Retina (tissue), 1 donor: ENCODE measurements around the gene DTX1.

Experiments
- DNase-seq: peaks from one replicate; pipeline ENCODE4 v3.0.0-alpha.2; 2016

Gene DTX1

DNA sequence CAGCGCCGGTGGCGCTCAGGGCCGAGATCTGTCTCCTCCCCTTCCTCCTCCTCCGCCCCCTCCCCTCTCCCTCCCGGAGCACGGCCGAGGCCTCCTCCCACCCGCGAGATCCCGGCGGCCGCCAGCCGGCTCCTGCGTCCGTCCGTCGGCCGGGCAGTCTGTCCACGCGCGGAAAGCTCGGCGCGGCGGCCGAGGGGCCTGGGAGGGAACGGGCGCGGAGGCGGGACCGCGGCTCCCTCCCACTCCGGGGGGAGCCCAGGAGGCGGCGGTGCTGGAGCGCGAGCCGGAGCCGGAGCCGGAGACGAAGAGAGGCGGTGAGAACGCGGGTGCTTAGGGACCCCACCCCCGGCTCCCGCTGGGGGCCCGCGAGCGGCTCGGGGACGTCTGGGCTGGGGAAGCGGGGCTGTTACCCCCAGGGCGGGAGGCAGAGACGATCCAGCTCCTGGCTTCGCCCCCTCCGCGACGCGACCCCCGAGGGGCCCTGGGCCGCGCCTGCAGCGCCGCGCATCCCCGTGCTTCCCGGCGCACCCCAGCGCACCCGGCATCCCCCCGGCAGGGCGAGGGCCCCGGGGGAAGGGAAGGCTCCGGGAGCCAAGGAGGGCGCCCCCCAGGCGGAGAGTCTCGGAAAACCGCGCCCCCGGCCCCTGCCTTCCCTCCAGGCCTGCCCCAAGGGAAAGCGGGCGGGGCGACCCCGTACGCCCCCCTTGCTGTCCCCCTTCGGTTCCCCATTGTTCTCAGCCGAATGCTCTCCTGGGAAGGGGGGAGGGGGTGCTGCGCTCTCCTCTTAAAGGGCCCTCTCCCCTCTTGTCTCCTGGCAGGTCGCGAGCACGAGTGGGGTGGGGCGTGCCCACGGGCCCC lies at the start of gene DTX1:
Gene DTX1, plus strand, starts transcription at position 100 of the 858 bp plus-strand sequence. CDS start 1,463 bp downstream, outside the sequence.
- peak; percentile 72 for DNase-seq

DNA sequence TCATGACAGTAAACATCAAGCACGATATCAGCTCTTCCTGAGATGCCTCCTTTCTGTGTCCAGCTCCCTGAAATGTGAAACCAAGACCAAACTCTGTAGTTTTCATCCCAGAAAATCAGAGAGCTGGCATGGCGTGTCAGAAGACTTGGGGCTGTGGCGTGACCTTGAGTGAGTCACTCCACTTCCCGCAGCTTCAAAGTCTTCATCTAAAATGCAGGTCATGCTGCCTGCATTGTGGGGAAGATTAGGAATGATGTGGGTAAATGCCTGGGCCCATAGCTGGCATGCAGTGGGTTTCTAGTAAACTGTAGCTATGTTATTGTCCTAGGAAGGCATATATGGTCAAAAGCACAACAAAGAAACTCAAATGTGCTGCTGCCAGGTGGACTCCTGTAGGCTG lies 49.4 kb upstream of the DTX1 start:
- no peak for DNase-seq

DNA sequence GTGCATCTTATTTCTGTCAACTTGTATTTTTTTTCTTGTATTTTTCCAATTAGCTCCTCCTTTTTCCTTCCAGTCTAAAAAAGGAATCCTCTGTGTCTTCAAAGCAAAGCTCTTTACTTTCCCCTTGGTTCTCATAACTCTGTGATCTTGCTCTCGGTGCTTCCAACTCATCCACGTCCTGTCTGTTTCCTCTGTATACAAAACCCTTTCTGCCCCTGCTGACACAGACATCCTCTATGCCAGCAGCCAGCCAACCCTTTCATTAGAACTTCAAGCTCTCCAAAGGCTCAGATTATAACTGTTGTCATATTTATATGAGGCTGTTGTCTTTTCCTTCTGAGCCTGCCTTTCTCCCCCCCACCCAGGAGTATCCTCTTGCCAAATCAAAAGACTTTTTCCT lies 45.8 kb upstream of the DTX1 start:
- no peak for DNase-seq

DNA sequence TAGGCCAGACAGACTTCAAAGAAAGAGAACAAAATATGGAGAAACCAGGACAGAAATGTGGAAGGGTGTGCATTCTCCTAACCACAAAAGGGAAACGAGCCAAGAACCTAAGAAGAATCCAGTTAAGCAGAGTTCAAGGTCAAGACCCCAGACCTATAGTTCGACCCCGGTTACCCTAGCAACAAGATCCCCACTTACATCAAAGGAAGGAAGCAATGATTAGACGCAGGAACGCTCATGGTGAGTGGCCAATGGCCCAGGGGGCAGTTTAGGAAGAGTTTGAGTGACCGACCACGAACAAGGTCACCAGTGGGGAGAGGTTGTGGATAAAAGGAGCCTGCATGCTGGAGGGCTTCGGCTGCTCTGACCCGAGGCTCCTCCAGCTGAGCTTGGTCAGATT lies 42.0 kb upstream of the DTX1 start:
- no peak for DNase-seq

DNA sequence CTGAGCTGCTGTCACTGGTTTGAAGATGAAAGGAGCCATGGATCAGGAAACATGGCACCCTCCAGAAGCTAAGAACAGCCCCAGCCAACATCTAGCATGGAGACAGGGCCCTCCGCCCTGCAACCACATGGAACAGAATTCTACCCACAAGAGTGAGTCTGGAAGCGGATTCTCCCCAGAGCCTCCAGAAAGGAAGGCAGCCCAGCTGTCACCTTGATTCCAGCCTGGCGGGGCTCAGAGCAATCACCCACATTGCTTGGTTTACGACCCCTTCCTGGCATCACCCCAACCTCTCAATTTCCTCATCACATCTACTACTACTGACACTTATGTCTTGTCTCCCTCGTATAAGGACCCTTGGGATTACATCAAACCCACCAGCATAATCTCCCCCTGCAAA lies 39.7 kb upstream of the DTX1 start:
- DNase-seq: no peak

DNA sequence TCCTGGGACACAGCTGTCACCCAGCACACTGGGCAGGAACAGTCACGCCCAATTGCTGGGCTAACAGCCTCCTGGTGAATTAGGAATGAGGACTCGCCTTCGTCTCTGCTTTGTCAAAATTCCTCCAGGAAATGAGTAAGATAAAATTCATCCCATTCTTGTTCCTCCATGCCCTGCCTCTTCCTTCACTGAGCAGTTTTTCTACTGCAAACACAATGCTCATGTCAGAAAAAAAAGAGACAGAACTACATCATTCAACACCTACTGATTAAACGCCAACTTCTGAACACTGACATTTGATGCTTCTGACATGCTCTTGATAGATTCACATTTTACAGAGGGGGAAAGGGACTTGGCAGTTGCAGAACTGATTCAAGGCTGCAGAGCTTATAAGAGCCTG lies 37.5 kb upstream of the DTX1 start:
- no peak for DNase-seq

DNA sequence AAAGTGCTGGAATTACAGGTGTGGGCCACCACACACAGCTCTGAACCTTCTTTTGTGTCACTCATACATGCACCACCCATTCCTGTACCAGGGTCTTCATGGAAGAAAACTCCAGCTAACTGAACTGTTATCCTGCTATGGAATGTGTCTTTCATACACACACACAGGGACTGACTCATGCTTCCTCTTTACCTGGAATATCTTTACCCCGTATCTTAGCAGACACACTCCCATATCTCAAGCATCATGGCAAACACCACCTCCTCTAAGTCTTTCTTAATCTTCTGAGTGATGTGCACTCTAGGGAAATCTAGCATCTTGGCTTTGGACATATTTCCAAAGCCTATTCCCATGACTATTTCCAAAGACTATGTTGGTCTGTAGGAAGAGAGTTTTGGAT lies 35.0 kb upstream of the DTX1 start:
- no peak for DNase-seq

DNA sequence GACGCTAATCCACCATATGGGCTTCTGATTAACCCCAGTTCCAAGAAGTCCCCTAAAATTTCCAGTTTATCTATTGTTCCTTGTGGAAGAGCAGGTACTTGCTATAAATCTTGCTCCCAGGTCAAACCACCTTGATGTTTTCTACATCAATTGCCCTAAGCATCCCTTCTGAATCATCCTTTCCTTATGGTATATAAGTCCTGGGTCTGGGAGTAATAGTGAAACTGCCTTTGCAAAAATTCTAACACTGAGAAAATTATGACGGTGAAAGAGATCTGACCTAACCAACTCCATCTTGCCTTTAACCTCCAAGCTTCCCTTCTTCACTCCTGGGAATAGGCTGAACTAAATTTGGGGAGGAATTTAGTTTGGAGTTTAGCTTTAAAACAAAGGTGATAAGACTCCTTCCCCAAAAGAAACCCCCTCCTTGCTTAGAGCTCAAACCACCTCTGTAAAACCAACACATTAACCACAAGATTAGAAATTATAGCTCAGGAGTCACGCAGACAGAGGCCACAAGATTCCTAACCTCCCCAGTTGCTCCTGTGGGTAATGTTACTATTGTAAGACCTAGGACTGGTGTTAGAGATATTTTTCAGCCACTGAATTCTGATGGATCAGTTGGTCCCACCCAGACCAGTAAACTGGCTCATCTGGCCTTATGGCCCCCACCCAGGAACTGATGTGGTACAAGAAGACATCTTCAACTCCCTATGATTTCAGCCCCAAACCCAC lies 33.8 kb upstream of the DTX1 start:
- no peak for DNase-seq

DNA sequence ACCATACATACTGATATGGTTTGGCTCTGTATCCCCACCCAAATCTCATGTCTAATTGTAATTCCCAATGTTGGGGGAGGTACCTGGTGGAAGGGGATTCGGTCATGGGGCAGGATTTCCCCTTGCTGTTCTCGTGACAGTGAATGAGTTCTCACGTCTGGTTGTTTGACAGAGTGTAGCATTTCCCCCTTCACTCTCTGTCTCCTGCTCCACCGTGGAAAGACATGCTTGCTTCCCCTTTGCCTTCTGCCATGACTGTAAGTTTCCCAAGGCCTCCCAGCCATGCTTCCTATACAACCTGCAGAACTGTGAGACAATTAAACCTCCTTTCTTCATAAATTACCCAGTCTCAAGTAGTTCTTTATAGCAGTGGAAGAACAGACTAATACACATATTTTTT lies 28.8 kb upstream of the DTX1 start:
- no peak for DNase-seq

DNA sequence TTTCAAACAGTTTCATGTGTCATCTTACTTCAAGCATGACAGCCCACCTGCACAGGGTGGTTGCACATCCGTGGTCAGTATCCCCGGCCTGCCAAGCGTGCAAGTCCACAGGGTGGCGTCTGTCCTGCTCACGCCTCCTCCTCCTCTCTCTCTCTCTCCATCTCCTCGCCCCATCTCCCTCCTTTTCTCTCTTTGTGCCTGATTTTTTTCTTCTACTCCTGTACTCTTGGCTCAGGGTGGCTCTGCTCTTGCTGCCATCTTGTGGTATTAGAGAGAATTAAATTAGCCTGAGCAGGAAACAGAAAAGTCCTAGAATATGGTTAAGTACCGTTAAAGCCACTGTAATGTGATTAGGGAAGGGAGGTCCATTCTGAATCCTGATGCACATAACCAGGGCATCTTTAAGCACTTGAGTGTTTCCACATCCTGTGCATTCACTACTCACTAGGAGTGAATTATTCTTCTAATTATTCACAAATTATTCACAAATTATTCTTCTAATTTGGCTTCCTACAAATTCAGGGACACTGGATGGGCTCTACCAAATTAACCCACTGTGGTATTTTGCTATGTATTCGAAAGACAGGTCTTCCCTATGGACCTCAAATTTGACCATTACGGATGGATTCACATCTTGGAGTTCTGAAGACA lies 25.5 kb upstream of the DTX1 start:
- peak; percentile 66 for DNase-seq

DNA sequence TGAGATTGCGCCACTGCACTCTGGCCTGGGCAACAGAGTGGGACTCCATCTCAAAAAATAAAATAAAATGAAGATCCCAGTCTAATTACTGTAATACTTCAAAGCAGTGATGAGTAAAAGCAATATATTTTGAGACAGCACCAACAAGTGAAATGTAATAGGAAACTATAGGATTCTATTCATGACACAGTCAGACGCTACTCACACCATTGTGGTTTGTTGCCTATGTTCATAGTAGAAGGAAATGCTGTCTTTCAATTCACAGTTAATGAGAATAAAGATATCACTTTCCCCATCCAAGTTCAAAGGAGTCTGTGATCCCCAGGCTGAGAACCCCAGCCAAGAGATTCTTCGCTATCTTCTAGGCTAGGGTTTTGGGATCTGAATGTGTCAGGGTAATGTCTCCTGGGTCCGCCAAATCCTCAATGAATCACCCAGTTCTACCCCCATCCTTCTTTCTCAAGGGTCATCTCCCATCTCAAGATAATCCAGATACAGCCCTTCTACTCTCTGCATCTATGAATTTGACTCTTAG lies 16.6 kb upstream of the DTX1 start:
- DNase-seq: no peak

DNA sequence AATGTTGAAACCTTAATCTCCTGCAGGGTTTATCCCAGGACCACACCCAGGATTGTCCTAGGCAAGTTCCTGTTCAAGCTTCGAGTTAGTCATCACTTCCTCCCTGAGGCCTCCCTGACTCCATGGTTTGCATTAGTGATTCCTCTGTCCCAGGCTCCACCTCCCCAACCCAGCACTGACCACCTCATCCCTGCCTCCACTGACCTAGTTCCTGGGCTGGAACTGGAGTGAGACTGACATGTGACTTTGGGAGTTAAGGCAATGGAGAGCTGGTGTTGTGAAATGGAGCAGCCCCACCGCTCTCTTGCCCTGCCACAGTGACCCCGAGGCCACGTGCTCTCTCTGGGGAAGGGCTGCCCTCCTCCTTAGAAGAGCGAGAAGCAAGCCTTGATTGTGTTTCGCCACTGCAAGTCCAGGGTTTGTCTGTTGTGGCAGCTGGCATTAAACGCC lies 15.8 kb upstream of the DTX1 start:
- no peak for DNase-seq

DNA sequence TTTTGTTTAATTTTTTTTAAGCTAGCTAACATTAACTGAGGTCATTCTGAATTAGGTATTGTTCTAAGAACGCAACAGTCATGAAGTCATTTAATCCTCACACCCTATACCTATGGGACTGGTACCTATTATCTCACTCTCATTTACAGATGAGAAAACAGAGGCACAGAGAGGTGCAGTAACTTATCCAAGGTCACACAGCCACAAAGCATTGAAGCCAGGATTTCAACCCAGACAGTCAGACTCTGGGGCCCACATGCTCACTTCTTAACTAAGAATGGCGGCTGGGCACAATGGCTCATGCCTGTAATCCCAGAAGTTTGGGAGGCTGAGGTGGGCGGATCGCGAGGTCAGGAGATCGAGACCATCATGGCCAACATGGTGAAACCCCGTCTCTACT lies 15.0 kb upstream of the DTX1 start:
- DNase-seq: no peak

DNA sequence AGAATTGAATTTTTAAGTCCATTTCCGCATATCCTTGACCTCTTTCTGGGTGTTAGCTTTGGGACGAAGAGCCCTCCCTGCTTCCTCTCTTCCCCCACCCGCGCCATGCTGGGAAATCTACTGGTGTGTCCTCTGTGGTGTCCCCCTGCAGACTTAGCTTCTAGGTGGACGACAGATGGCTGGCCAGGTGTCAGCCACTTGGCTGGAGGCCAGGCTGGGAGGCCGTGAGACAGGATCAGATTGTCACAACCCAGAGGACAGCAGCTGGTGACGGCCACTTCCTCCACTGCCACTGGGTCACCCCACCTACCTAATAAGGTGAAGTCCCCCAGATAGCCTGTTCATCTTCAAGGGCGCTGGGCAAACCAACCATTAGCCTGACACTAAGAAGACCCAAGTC lies 13.3 kb upstream of the DTX1 start:
- DNase-seq: no peak

DNA sequence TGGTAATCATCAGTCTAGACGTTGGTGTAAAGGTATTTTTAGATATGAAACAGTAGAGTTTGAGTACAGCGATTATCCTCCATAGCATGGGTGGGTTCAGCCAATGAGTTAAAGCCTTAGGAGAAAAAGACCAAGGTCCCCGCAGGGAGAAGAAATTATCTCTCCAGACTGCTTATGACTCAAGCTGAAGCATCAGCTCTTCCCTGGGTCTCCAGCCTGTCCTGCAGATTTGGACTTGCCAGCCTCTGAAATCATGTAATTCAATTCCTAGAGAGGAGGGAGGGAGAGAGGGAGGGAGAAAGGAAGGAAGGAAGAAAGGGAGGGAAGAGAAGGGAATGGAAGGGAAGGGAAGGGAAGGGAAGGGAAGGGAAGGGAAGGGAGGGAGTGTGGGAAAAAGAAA lies 12.0 kb upstream of the DTX1 start:
- DNase-seq: no peak

DNA sequence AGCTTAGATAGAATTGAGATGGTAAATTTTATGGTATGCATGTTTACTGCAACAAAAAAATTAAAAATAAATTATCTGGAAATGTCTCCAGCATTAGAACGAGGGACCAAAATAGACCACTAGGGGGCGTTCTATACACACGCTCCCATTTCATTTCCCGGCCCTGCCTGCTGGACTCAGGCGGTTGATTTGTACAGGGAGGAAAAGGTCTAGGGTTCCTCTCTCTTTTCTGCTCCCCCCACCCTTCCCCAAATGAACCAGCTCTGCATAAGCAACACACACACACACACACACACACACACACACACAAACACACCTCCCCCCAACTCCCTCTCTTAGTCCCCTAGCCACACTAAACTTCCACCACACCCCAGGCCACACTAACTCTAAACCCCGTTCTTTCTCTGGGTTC lies 7.8 kb upstream of the DTX1 start:
- DNase-seq: peak; percentile 68

DNA sequence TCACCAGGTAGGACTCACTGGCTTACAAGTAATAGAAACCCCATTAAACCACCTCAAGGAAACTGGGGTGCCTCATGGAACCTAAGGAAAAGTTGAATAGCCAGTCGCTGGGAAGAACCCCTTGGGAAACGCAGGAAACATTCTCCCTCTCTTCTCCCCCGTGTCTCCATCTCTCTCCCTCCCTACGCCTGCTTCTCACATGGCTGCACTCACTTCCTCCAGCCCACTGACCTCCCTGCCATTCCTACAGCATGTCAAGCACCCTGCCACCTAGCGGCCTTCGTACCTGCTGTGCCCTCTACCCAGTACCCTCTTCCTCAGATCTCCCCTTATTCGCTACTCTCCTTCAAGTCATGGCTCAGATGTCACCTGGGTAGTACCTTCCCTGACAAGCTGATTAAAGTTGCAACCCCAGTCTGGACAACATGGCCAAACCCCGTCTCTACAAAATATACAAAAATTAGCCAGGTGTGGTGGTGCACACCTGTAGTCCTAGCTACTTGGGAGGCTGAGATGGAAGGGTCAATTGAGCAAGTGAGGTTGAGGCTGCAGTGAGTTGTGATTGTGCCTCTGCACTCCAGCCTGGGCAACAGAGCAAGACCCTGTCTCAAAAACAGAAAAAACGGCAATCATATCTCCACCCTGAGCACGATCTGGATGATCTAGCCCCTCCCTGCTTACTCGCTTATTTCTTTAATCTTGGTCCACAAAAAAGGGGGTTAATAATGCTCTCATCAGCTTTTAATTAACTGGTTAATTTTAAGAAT lies 6.4 kb upstream of the DTX1 start:
- DNase-seq: no peak

DNA sequence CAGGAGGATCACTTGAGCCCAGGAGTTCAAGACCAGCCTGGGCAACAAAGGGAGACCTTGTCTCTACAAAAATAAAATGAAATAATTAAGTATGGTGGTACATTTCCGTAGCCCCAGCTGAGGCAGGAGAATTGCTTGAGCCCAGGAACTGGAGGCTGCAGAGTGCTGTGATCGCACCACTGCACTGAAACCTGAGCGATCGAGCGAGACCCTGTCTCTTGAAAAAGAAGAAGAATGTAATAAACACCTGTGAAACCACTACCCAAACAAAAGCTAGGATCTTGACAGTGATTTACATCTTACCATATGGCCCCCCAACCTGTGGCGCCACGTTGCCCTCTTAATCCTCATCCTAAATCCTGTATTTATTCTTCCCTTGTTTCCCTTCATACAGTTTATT lies 5.7 kb upstream of the DTX1 start:
- no peak for DNase-seq

DNA sequence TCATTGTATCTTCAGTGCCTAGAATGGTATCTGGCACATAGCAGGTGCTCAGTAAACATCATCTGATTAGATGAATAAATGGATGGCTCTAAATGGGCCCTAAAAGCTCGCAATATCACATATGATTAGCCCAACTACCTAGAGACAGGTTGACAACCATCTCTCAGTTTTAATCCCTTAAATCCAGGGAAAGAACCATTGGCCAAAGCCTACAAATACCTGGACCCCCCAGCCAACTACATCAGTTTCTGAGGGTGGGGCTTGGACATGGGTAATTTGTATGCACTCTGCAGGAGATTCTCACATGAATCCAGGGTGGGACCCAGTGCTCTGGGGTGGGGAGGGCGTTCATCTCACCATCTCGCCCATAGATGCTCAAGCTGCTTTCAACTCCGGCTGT lies 4.8 kb upstream of the DTX1 start:
- no peak for DNase-seq

DNA sequence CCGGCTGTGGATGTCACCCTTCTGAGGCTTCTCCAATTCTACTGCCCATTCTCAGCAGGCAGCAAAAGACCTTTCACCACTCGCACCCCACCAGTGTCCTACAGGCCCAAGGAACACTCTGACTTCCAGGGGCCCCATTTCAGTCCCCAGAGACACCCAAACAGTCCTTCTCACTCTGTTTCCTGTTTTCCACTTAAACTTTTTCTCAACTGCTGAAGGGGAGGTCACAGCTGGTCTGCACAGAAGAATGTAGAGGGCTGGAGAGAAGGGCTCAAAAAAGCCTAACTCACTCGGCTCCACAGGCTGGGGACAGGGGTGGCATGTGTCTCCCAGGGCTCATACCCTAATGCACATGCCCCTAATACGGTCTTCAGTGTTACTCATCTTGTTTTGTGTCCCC lies 4.2 kb upstream of the DTX1 start:
- no peak for DNase-seq

DNA sequence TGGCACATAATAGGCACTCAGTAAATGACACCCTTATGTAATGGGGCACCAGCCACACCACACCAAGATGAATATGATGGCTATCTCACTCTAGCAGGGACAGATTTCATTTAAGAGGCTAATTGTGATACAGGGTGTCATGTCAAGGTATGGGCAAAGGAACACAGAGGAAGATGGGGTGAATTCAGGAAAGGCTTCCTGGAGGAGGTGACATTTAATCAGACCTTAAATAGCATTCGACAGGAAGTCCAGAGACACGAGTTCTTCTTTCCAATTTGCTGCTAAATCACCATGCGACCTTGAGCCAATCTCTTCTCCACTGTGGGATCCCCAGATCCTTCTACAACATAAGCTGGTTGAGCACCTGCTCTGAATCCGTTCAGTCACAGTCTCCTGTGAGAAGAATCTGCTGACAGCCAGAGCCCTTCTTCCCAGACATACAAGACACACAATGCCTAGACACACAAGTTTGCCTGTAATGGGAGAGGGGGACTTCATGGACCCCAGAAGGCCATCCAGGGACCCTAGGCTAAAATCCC lies 1.5 kb upstream of the DTX1 start:
- no peak for DNase-seq

DNA sequence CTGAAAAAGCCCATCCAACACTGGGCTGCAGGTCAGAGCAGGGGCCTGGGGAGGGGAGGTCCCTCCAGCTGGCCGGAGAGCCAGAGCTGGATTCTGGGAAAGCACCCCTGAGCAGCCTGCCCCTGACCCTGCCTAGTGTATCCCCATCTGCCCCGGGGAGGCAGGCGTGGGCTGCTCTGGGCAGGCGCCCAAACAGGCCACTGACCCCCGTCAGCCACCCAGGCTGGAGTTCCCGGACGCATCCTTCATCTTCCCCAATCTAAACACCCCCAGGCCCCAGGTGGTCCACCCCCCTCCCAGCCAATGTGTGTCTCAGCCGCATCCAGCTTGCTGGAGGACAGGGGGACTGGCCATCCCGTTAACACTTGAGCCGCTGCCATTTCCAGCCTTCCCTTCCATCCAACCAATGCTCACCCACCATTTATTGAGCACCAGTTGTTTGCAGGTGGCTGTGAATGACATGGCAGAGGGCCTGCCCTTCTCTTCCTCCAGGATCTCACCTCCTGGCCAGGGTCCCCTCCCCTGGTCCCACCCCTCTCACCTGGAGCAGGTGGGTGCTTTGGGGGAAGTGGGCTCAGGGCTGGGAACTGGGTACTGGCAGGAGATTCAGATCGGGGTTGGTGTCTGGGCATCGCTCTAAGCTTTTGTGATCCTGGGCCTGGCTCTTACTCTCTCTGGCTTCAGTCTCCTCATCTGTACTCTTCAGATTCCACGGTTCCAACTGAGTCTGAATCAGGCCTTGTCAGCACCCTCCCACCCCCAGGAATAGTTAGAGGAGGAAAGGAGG lies 743 bp upstream of the DTX1 start:
- DNase-seq: no peak
